D721Med (cell line): Measurements from ENCODE around the gene INS.

ENCODE experiments used
- DNase-seq: peaks from one replicate; pipeline ENCODE4 v3.0.0; 2011; ENCODE audit warnings: low spot score; ENCODE audit not compliant: insufficient read length
- FAIRE-seq: peaks from 2 replicates; lab custom pipeline; 2011; peaks lifted over from hg19 to GRCh38; lab: Jason Lieb, UNC
- CTCF ChIP-seq: IDR thresholded peaks from 2 replicates; pipeline ENCODE4 v1.5.1; 2012; ENCODE audit warnings: mild to moderate bottlenecking, control low read depth; ENCODE audit not compliant: insufficient read depth; ENCODE audit errors: missing control alignments

Gene INS

DNA sequence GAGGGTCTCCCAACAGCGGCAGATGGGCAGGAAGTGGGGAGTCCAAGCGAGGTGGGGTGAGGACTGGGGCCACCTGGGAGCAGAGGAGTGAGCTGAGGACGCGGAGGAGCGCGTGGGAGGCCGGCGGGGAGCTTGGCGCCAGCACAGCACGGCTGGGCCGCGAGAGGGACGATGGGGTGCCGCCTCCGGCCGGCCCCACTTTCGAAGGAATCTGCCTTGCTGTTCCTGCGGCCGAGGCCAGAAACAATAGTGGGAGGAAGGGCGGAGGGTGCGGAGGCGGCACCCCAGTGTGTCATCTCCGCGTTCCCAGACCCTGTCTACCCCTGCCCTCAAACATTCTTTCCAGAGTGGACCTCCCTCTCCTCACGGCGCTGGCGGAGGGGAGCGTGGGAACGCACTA lies 5.5 kb downstream of the INS start:
- TF ChIP-seq CTCF, result no peak
- FAIRE-seq, result no peak
- no peak for DNase-seq

DNA sequence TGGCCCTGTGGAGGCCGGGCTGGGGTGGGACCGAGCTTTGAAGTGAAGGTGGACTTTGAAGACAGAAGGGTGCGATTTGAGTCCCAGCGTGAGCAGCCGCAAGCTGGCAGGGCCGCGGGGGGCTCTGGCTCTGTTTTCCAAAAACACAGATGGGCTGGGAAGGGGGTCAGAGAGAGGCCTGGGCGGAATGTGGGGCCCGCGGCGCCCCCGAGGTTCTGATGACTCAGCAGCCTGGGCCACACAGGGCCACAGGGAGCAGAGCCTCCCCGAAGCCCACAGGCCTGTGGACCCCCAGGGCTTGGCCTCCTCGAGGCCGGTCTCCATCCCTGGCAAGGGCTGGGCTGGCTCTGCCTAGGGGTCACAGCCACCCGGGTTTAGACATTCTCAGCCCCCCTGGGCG lies 6.1 kb downstream of the INS start:
- no peak for FAIRE-seq
- no peak for TF ChIP-seq CTCF

GRCh38 chr11:2154195-2154585 lies 6.8 kb downstream of the INS start:
- DNase-seq (no peak), FAIRE-seq (no peak)
- TF ChIP-seq CTCF, result no peak

More for the DNA sequence above, 6.1 kb downstream of the INS start:
- DNase-seq, result no peak

GRCh38 chr11:2153581-2154194 lies 7.3 kb downstream of the INS start:
- FAIRE-seq (no peak), DNase-seq (no peak)
- TF ChIP-seq CTCF, result no peak

GRCh38 chr11:2151500-2152257 lies 9.3 kb downstream of the INS start:
- TF ChIP-seq CTCF, result peak; percentile 69
- DNase-seq (peak; percentile 69), FAIRE-seq (no peak)

DNA sequence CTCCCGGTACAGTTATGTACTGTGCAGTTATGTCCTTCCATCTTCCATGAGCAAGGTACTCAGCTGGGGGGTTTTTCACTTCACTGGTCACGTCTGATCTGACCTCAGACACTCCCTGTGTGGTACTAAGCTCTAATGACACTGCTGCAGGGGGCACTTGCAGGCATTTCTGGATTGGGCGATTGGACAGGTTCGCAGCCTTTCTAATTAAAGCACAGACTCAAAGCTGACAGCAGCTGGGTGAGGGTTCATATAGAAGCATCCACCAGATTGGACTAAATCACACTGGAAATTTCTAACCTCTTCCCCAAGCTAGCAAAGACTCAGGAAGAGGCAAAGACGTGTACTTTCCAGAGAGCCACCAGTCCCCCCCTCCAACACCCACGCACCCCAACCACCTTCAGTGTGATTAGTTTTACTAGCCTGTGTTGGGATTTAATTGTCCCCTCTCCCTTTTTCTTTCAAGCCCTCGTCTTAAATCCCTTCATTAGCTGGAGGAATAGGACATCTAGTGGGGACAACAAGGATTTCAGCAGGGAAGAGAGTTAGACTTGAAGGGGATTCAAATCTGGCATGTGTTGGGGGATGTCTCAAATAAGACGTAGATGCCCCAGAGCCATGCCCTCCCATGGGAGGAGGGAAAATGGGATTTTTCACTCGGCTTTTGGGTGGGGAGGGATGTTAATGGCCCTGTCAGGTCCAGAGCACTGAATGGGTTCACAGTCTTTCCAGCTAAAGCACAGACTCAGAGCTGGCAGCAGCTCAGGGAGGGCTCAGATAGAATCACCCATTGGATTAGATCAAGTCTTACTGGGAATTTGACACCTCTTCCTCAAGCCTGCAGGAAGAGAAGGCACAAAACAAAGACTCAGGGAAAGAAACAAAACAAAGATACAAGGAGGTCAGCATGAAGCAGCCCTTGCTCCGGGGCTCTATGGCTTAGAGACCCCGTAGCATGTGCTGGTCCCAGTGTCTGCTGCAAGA lies 10.9 kb downstream of the INS start:
- TF ChIP-seq CTCF, result peak; percentile 25
- FAIRE-seq (no peak), DNase-seq (no peak)
